GM18867 (cell line): ENCODE data around the gene SGPL1.

Experiments
- ATAC-seq: cut with Tn5 transposase; IDR thresholded peaks from one replicate; pipeline ENCODE4 v1.9.1; 2021; ENCODE audit warnings: mild to moderate bottlenecking, moderate library complexity; ENCODE audit not compliant: unreplicated experiment

The SGPL1 gene

DNA sequence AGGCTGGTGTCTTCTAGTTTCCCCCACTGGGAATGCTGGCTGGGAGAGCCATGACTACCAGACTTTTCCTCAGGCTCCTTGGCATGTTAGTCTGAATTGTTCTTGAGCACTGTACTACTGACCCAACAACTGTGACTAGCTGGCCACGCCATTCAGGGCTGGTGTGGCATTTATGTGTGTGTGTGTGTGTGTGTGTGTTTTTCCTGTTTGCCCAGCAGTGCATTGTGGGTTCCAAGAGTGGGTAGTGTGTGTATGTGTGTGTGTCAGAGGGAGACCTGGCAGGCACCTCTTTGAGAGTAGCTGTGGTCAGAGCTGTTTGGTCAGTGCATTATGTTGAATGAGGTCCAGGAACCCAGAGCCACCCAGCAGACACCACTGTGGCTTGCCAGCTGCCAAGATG is 63.5 kb downstream of the SGPL1 start:
- no peak for ATAC-seq

DNA sequence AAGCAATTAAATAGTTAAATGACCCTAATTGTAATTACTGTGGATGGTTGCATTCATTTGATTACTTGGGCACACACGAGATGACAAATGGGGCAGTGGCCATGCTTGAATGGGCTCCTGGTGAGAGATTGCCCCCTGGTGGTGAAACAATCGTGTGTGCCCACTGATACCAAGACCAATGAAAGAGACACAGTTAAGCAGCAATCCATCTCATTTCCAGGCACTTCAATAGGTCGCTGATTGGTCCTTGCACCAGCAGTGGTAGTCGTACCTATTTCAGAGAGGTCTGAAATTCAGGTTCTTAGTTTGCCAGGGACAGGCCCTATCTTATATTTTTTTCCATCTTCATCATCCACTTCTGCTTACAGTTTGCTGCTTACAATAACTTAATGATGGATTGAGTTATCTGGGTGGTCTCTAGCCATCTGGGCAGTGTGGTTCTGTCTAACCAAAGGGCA is 64.4 kb downstream of the SGPL1 start:
- peak; percentile 69 for ATAC-seq

DNA sequence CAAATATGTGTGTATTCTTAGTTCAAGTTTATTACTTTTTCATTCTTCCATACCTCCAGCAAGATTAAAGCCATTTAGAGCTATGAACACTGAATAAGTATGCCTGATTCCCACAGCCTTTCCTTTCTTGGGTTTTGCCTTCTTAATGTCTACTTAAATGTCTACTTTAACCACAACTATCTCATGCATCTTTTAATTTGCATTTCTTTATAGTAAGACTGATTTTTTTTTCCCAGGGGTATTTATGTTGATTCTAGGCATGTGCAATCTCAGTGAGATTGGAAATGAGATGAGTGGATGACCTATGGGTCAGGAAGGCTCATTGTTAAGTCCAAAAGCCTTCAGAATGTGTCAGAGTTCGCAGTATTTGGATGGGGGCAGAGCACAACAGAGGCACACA is 69.0 kb downstream of the SGPL1 start:
- ATAC-seq = no peak

DNA sequence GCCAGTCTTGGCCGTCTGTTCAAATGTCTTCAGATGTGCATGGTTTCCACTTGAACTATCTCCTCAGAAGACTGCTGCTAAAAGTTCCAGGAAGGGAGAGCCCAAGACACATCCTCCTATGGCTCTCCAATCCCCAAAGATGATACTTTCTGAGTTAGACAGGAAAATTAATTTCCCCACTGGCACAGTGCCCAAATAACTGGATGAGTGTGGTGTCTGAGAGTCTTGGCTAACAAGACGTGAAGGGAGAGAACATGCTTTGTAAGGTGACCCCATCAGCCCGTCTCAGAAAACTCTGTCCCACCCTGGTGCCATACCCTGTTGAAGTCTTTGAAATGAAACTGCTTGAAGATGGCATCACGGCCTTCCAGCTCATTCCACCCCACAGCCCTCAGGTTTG is 69.7 kb downstream of the SGPL1 start:
- no peak for ATAC-seq

DNA sequence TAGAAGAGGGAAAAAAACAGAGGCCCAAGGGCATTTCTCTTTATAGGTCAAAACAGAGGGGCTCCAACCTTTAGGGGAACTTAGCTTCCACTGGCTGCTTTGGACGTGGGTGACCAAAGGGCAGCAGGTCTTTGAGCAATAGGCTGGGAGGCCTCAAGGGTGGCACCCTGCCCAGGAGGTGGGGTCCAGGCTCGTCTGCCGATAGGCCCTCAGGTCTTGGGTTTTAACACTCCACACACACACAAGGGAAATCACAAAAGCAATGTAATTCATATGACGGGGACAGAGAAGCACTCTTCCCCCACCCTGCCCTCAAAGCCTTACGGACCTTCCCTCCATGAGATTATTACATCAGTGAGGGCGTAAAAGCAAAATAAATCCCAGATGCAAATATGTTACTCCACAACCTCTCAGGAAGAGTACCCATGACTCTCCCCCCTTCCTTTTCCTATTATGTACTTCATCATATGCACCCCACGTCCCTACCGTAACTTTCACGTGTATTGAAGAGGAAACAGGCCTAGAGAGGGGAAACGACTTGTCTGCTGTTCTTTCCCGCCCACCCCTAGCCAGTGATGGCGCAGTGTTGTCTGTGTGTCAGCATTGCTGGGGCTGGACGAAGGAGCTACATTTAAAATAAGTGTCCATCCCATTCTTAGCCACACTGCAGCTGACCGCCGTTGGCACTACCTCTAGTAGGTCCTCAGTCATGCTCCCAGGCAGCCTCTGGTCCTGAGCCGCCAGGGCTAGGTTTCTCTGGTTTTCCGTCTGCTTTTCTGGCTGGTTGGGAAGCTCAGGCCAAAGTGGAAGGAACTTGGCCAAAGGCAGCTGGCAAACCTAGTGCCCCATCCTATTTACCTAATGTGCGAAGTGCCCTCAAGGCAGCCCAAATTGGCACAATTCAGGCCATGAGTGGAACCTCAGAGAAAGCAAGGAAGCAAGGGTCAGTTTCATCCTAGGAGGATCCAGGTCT is 70.5 kb downstream of the SGPL1 start:
- ATAC-seq = no peak

DNA sequence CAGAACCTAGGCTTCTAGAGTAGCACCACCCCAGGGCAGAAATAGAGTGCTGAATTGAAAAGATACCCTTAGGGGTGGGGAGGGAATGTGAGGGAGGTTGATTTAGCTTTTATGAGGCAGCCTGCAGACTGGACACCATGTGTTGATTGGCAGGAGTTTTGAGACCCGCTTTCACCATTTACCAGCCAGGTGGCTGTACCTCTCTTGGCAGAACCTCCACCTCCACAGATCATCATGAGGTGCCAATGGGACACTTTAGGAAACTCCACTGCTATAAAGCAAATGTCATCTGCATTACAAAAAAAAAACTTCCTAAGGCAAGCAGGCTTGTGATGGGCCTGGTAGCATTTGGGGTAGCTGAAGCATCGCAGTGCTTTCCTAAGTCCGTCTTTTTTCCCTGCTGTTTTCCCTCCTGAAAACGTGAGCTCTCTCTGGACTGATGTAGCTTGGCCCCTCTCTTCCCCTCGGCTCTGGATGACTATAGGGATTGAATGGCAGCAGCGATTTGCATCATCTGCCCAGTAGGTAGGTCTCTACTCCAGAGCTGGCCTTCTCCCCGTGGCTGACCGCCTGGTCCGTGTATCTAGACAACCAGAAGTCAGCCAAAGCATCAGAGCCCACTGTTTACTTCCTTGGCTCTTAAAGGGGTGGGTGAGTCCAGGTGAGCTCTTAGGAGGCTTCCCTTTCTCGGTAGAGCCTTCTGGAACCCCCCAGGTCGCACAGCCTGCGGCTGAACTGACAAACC is 71.3 kb downstream of the SGPL1 start:
- no peak for ATAC-seq

DNA sequence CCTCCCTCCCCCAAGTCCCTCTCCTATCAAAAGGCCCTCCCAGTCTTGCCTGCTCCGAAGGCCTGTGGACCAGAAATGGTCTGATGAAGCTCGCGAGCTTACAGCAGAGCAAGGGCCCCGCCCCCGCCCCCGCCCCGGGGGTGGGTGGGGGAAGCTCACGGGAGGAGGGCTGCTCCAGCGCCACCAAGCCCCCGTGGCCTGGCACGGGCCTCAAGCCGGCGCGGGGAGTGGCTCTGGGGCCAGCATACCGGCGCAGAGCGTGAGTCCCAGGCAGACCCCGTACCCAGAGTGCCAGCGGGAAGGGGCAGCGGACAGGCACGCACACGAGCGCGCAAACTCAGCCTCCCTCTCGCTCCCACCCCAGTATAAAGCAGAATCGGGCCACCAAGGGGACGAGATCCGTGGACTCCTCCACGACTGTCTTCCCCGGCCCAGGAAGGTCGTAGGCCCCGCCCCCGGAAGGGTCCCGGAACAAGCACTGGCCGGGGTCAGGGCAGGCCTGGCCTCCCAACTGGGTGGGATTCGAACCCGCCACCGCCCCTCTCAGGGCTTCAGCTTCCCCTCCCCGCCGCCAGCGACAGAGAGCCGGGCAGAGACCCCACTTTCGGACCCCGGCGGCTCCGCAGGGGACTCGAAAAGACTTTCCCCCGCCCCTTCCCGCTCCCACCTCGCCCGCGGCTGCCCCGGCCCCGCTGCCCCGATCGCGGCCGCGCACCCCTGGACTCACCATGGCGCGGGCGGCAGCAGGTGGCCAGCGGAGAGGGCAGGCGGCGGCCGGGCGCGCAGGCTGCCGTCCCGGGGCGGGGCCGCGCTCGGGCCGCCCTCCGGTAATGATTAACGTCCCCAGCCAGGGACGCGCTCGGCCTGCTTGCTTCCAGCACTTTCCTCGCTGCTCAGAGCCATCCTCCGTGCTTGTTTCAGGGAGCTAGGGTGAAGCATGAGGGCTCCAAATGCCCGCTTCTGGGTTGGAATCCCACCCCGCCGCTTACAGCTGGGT is 72.4 kb downstream of the SGPL1 start, which contains the start of gene PCBD1:
PCBD1 (minus strand) TSS at position 762 of the 997 bp plus-strand sequence; CDS start at position 730, 32 bp downstream.
- peak; percentile 63 for ATAC-seq

DNA sequence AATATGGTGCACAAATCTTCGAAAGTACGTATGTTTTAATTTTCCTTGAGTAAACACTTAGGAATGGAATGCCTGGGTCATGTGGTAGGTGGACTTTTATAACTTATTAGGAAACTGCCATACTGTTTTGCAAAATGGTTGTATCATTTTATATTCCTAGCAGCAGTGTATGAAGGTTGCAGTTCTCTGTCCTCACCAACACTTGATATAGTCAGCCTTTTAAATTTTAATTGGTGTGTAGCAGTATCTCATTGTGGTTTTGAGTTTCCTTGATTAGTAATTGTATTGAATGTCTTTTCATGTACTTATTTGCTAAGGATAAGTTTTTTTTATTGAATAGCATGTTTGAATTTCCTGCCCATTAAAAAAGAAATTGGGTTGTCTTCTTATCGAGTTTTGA is 73.5 kb downstream of the SGPL1 start:
- ATAC-seq = no peak

DNA sequence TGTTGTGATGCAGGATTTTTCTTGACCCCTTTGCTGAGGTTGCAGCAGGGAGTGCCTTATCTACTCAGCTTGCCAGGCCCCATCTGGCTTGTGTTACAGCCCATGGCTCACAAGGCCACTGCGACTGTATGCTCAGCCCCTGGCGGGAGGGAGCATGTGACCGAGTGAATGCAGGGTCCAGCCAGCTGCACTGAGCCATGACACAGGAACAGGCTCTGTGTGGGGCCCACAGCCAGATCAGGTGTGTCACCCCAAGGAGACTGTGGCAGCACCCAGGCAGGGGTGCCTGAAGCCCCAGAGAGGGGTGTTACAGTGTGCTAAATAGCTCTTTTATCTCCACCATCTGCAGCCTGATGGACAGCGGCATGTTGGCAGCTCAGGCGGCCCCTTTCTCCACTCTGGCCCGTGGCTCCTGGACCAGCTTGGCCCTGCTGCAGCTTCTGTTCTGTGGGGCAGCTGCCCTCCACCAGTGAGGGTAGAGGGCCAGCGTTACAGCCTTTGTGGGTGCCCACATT is 75.2 kb downstream of the SGPL1 start:
- no peak for ATAC-seq

DNA sequence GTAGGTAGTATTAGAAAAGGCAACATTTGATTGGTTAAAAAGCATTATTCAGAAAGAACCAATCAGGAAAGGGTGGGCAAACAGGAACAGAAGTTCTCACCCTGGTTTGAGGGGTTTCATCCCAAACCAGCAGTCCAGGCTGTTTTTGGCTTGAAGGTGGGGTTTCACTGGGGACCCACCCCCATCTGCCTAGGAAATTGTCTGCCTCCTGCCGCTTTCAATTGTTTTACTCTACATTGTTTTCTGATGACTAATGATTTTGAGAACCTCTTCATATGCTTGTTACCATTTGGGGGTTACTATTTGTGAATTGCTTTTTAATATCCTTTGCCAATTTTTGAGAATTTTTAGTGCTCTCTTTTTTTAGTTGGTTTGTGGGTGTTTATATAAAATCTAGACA is 75.9 kb downstream of the SGPL1 start:
- no peak for ATAC-seq

DNA sequence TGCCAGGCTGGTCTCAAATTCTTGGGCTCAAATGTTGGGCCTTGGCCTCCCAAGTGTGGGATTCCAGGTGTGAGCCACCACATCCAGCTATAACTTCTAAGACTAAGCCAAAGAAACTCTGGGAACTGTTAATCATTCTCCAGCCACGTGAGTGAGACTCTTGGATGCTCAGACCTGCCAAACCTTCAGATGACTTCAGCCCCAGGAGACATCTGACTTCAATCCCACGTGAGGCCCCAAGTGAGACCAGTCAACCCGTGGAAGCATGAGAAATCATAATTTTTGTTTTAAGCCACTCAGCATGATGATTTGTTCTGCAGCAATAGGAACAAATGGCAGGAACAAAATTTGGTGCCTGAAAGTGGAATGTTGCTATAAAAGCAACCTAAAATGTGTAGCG is 76.9 kb downstream of the SGPL1 start:
- ATAC-seq = no peak

DNA sequence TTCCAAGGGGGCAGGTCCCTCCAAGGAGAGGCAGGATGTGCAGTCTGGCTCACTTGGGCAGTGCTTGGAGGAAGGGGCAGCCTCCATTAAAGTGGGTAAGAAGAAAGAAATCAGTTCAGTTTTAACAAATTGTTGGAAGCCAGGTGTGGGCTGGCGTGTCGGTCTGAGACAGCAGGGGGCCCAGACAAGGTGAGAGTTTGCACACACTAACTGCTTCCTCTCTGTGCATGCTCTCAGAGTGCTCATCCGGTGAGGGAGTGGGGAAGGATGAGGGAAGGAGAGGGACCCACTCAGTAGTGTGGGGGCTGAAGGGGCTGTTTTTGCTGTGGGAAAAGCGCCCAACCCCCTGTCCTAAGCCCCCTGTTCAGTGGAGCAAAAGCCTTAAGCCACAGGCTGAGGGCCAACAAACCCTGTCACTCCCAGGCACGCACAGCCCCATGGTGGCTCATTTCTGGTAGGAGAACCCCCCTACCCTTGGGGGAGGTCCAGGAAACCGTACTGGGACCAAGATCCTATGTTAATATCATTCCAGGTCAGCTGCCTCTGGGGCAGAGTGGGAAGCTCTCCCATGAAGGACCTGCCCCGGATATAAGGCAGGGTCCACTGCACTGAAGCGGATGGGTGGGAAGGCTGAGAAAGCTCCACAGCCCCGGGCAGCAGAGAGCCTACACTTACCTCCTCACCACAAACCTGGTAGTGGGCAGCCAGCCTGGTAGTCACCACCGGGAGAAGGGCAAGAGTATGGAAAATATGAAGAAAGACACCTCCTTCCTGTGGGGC is 77.7 kb downstream of the SGPL1 start:
- no peak for ATAC-seq

DNA sequence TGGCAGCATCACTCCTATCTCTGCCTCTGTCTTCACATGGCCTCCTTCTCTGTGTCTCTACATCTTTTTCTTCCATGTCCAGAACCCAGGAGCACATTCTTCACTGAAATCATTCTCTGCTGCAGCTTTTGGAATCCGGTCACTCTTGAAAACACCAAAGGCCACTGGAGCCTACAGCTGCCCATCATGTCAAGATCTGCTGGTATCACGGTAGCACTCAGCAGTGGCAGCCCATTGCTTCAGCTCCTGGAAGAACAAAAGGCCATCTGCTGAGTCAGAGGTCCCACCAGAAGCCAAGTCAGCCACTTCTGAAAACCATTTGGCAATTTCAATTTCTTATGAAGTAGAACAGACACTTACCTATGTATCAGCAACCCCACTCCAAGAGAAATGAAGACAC is 78.7 kb downstream of the SGPL1 start:
- no peak for ATAC-seq

DNA sequence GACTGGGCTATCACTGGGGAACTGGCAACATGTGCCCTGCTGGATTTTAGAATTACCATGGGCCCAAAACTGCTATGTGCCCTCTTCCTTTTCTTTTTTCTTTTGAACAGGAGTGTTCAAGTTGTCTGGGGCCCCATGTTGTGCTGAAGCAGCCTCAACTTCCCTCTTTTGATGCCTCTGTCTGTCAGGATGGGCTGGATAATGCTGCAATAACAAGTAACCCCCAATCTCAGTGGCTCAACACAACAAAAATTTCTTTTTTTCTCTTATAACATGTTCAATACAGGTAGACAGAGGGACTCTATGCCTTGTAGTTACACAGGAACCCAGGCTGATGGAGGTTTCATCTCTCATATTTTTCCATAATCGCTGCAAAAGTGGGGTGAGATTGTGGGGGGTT is 80.8 kb downstream of the SGPL1 start:
- no peak for ATAC-seq

DNA sequence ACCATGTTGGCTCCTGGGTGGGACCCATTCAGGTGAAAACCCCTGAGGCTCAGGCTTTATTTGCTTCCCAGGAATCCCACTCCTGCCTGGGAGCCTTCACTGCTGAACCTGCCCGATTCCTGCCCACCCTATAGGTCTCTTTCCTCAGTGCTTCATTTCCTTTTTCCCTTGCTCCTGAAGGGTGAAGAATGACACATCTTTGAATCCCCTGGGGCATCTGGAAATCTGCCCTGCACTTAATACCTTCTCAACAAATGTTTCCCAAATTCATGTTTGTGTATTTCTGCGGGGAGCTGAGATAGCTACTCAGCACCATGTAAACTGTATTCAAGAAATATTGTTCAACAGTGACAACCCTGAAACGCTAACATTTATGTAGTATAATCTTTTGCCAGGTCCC is 82.9 kb downstream of the SGPL1 start:
- no peak for ATAC-seq

DNA sequence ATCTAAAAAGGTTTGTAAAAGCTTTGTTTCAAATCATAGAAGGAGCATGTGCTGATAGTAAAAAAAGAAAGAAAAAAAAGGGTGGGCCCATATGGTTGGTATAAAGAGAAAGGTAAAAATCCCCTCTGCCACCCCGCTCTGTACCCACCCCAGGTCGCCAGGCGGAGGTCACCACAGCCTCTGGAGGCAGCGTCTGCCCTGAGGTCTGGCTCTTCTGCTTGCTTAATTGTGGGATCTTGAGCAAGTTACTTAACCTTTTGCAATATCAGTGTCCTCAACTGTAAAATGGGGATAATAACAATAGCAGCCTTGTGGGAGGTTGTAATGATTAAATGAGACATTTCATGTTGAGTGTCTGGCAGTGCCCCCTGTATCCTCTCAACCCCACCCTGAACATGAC is 83.3 kb downstream of the SGPL1 start:
- no peak for ATAC-seq

DNA sequence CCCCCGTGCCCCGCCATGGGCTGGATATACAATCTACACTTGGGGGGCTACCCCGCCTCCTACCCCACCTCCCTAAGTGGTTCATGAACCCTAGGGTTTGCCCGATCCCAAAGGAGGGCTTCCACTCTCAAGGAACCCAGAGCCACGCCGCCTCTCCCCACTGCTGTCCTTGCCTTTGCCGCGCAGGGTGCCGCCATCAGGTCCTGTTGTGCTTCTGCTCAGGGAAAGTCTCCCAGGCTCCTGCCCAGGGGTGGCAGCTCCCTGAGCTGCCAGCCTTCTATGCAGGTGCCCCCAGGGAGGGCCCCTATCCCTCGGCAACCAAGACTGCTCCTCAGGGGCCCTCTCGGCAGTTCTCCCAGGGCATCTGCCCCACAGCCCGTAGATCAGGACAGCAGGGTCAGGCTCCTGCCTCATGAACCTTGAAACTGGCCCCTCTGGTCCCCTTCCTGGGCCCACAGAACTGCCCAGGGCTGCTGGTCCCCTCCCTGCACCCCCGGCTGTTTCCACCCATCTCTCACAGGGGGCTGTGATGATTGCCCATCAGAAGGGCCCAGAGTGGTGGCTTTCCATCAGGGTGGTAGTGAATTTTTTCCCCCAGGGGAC is 85.6 kb downstream of the SGPL1 start:
- no peak for ATAC-seq

DNA sequence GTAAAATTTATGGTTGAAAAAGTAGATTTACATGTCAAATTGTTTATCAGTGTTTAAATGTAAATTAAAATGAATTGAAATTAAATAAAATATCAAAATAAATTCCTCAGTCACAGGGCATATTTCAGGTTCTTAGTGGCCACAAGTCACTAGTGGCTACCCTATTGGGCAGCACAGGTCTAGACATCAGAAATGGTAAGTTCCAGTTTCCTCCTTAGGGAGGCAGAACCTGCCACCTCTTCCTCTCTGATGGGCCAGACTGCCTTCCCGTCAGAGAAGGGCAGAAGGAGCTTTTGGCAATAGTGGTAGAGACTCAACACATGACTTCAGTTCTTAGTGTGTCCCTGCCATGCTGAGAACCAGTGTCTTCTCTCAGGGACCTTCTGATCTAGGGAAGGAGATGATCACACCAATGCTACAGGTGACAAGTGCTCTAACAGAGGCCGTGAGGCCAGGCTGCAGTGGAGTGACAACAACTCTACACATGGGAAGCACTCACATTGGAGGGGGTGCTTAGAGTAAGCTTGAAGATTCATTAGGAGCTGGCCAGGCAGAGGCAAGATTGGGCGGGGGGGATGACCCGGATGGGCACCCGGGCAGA is 87.0 kb downstream of the SGPL1 start:
- ATAC-seq = no peak
